Measurements from ENCODE around the gene DCP1B.

Gene DCP1B

GRCh38 chr12:1993871-1994371 is 10.3 kb downstream of the DCP1B start:
- TF ChIP-seq CTCF (IDR thresholded peaks at IDR 0.05; ENCODE audit: low read depth, low read length, missing control alignments), result no peak
- no peak overlapping the region for H3K27ac ChIP-seq
- H3K4me3 ChIP-seq (ENCODE audit: low read depth, low read length), result no peak overlapping the region
- no peak for DNase-seq
- H3K27me3 ChIP-seq (replicated peaks), result no peaks in the 10 kb centered on the region
- peaks cover 5% of the 10 kb centered on the region for H3K36me3 ChIP-seq (replicated peaks)
- in situ Hi-C loops (cut with HindIII; ENCODE audit: low pct_ligation_motif_present, low sequenced_read_pairs), result no loop called here

GRCh38 chr12:1993341-1993740 is 10.9 kb downstream of the DCP1B start:
- Histone ChIP-seq H3K27me3 (replicated peaks) (no peaks in the 10 kb centered on the region), H3K27ac (peak overlapping the region; percentile 22), H3K36me3 (replicated peaks) (peaks cover 5% of the 10 kb centered on the region), H3K4me3 (ENCODE audit: low read depth, low read length) (no peak overlapping the region)
- no peak for TF ChIP-seq CTCF (IDR thresholded peaks at IDR 0.05; ENCODE audit: low read depth, low read length, missing control alignments)
- peak; percentile 88 for DNase-seq
- in situ Hi-C loops (cut with HindIII; ENCODE audit: low pct_ligation_motif_present, low sequenced_read_pairs), result no loop called here

GRCh38 chr12:1992732-1993131 is 11.5 kb downstream of the DCP1B start:
- H3K27me3 ChIP-seq (replicated peaks), result no peaks in the 10 kb centered on the region
- H3K27ac ChIP-seq, result no peak overlapping the region
- in situ Hi-C loops (cut with HindIII; ENCODE audit: low pct_ligation_motif_present, low sequenced_read_pairs), result no loop called here
- no peak for DNase-seq
- H3K36me3 ChIP-seq (replicated peaks), result peaks cover 5% of the 10 kb centered on the region
- no peak for TF ChIP-seq CTCF (IDR thresholded peaks at IDR 0.05; ENCODE audit: low read depth, low read length, missing control alignments)
- no peak overlapping the region for H3K4me3 ChIP-seq (ENCODE audit: low read depth, low read length)

- Histone ChIP-seq H3K36me3 (replicated peaks) (peaks cover 8% of the 10 kb centered on the region), H3K27ac (no peak overlapping the region), H3K27me3 (replicated peaks) (no peaks in the 10 kb centered on the region), H3K4me3 (ENCODE audit: low read depth, low read length) (no peak overlapping the region)
- no peak for DNase-seq
- in situ Hi-C loops (cut with HindIII; ENCODE audit: low pct_ligation_motif_present, low sequenced_read_pairs), result no loop called here
- TF ChIP-seq CTCF (IDR thresholded peaks at IDR 0.05; ENCODE audit: low read depth, low read length, missing control alignments), result no peak
Observed at GRCh38 chr12:1989111-1989510, 15.1 kb downstream of the DCP1B start.

- H3K27ac ChIP-seq, result no peak overlapping the region
- TF ChIP-seq CTCF (IDR thresholded peaks at IDR 0.05; ENCODE audit: low read depth, low read length, missing control alignments), result no peak
- in situ Hi-C loops (cut with HindIII; ENCODE audit: low pct_ligation_motif_present, low sequenced_read_pairs), result no loop called here
- DNase-seq, result no peak
- no peak overlapping the region for H3K4me3 ChIP-seq (ENCODE audit: low read depth, low read length)
- H3K36me3 ChIP-seq (replicated peaks), result peaks cover 3% of the 10 kb centered on the region
- H3K27me3 ChIP-seq (replicated peaks), result no peaks in the 10 kb centered on the region
Observed at GRCh38 chr12:1984759-1985158, 19.5 kb downstream of the DCP1B start.

GRCh38 chr12:1980282-1980681 is 24.0 kb downstream of the DCP1B start:
- no peak for TF ChIP-seq CTCF (IDR thresholded peaks at IDR 0.05; ENCODE audit: low read depth, low read length, missing control alignments)
- no peak overlapping the region for H3K4me3 ChIP-seq (ENCODE audit: low read depth, low read length)
- no peak for DNase-seq
- H3K27ac ChIP-seq, result no peak overlapping the region
- in situ Hi-C loops (cut with HindIII; ENCODE audit: low pct_ligation_motif_present, low sequenced_read_pairs), result no loop called here
- no peaks in the 10 kb centered on the region for H3K27me3 ChIP-seq (replicated peaks)
- H3K36me3 ChIP-seq (replicated peaks), result no peaks in the 10 kb centered on the region
